Ascending aorta (tissue), 2 donors: ENCODE measurements around the gene RAB5B. TPM values are rescaled to one million over a fixed set of nuclear protein-coding genes. Genes with fewer than 3 reads are reported as not detected.

Experiments used
- DNase-seq, 2 donors: peaks; one replicate each; pipeline ENCODE4 v3.0.0-alpha.2; 2019; ENCODE audit warnings: low spot score in 2 of 2
- H3K27ac ChIP-seq, 2 donors: fragments of 200-600 bp; sonication (generic); one replicate each; pipeline ENCODE4 v1.5.1; 2016 to 2017; ENCODE audit warnings: mild to moderate bottlenecking in 1 of 2
- H3K27me3 ChIP-seq: fragments of 200-600 bp; sonication (generic); one replicate; pipeline ENCODE4 v1.5.1; 2017
- H3K36me3 ChIP-seq, 2 donors: fragments of 200-600 bp; sonication (generic); one replicate each; pipeline ENCODE4 v1.5.1; 2016
- H3K4me1 ChIP-seq, 2 donors: fragments of 200-600 bp; sonication (generic); one replicate each; pipeline ENCODE4 v1.5.1; 2016 to 2017; ENCODE audit warnings: mild to moderate bottlenecking in 1 of 2
- H3K4me3 ChIP-seq, 2 donors: fragments of 200-600 bp; sonication (generic); one replicate each; pipeline ENCODE4 v1.5.1; 2016 to 2017; ENCODE audit warnings: mild to moderate bottlenecking in 1 of 2
- H3K9me3 ChIP-seq, 2 donors: fragments of 200-600 bp; sonication (generic); one replicate each; pipeline ENCODE4 v1.5.1; 2016
- CTCF ChIP-seq, 3 experiments: fragments of 200-600 bp in 2 of 3; fragments of 450-650 bp in 1 of 3; sonication (generic) in 2 of 3; IDR thresholded peaks; one replicate each; pipeline ENCODE4 v1.5.1; 2016 to 2019; ENCODE audit warnings: antibody characterized with exemption in 3 of 3, mild to moderate bottlenecking in 1 of 3, moderate library complexity in 1 of 3
- intact Hi-C: fragments of 100-400 bp; cut with DNase I; formaldehyde crosslinking; loops from one replicate; pipeline ENCODE4 v1.15.1; 2023
- total RNA-seq: library from RNA; depleted of rRNA; stranded (reverse); fragments of >200 nt; gene quantifications from one replicate; pipeline ENCODE4 v1.1.0, GENCODE V29; 2016

RAB5B gene, protein sequence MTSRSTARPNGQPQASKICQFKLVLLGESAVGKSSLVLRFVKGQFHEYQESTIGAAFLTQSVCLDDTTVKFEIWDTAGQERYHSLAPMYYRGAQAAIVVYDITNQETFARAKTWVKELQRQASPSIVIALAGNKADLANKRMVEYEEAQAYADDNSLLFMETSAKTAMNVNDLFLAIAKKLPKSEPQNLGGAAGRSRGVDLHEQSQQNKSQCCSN
- 48.0 TPM for total RNA-seq

GRCh38 chr12:55973599-55974307 is at the start of gene RAB5B:
Gene RAB5B, plus strand, starts transcription at chr12:55974078. Its CDS starts 12,883 bp downstream, at chr12:55986961.
- Histone ChIP-seq H3K27me3 (no peaks in the 10 kb centered on the region), H3K36me3 (no peaks in the 10 kb centered on the region), H3K27ac (peak within 1 kb of the TSS; percentile 89 to 95), H3K9me3 (no peaks in the 10 kb centered on the region), H3K4me1 (peaks cover 3 to 18% of the 10 kb centered on the region in 2 donors), H3K4me3 (peak within 1 kb of the TSS; percentile 87)
- no peak for TF ChIP-seq CTCF (IDR thresholded peaks at IDR 0.05)
- DNase-seq = peak; percentile 100
- intact Hi-C loops = loop anchor here (1.0 to 2.0 kb wide), 2 partner anchors 41 to 69 kb away; no protein-coding TSS in a partner anchor

DNA sequence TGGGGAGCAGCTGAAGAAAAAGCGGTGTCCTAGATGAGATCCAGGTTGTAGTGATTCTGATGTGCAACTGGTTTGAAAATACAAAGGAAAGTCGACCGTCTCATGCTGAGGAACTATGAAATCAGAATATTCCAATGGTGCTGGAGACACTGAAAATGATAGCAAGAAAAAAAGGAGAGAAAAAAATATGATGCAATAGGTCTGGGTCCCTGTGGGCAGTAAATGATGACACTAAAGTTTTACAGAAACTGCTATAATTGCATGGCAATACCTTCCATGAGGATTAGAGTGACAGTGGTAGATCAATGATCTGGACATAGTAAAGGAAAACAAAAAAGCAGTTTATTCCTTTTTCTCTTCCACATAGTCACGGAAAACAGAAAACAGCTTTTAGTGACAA is 48.5 kb upstream of the RAB5B start:
- TF ChIP-seq CTCF (IDR thresholded peaks at IDR 0.05) = no peak
- intact Hi-C loops = loop anchor here (5.0 kb wide), 1 partner anchor 183 kb away; the partner anchor contains the start of gene GDF11
- Histone ChIP-seq H3K27me3 (no peaks in the 10 kb centered on the region), H3K27ac (peak overlapping the region in 1 of 2 donors; percentile 14), H3K4me1 (peaks cover 0 to 12% of the 10 kb centered on the region in 2 donors), H3K4me3 (no peak overlapping the region), H3K9me3 (no peaks in the 10 kb centered on the region), H3K36me3 (peaks cover 0 to 5% of the 10 kb centered on the region in 2 donors)
- no peak for DNase-seq

DNA sequence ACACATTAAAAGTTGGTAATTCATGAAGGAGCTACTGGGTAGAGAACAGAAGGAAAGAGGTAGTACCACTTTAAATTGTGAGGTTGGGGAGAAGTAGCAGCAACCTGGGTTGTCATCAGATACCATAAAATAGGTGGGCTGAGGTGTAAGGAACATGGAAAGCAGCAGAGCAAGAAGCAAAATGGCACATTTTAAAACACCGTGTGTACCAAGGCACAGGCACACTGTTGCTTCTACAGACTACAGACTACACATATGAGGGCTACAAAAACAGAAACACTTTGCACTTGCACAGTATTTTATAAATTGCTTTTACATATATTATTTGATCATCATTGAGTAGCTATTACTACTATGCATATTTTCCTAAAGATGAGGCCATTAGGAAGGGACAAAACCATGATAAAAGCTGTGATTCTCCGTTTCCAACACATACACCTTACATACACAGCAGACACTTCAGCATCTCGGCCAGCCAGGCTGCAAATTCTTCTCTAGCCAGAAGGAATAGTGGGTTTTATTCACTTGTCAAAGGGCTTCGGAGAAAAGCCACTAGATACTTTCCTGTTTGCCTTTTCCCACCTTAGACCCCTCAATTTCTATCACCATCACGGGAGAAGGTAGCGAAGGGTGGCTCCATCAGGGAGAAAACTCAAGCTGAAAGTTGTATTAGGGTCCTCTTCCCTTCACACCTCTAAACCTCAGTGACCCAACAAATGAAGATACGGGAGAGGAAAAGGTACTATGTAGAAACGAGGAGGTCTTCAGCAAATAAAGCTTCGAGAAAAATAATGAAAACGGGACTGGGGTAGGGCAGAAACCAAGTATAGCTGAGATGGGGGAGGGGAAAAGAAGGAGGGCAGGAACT is 47.8 kb upstream of the RAB5B start:
- H3K36me3 ChIP-seq = peaks cover 0 to 5% of the 10 kb centered on the region in 2 donors
- H3K4me1 ChIP-seq = peaks cover 3 to 15% of the 10 kb centered on the region in 2 donors
- DNase-seq = no peak
- no peaks in the 10 kb centered on the region for H3K9me3 ChIP-seq
- TF ChIP-seq CTCF (IDR thresholded peaks at IDR 0.05) = no peak
- intact Hi-C loops = loop anchor here (1.0 to 5.0 kb wide), 2 partner anchors 14 to 184 kb away; partner anchors contain the start of gene GDF11
- H3K27me3 ChIP-seq = no peaks in the 10 kb centered on the region
- peak overlapping the region; percentile 97 to 99 for H3K27ac ChIP-seq
- peak overlapping the region; percentile 88 to 98 for H3K4me3 ChIP-seq

DNA sequence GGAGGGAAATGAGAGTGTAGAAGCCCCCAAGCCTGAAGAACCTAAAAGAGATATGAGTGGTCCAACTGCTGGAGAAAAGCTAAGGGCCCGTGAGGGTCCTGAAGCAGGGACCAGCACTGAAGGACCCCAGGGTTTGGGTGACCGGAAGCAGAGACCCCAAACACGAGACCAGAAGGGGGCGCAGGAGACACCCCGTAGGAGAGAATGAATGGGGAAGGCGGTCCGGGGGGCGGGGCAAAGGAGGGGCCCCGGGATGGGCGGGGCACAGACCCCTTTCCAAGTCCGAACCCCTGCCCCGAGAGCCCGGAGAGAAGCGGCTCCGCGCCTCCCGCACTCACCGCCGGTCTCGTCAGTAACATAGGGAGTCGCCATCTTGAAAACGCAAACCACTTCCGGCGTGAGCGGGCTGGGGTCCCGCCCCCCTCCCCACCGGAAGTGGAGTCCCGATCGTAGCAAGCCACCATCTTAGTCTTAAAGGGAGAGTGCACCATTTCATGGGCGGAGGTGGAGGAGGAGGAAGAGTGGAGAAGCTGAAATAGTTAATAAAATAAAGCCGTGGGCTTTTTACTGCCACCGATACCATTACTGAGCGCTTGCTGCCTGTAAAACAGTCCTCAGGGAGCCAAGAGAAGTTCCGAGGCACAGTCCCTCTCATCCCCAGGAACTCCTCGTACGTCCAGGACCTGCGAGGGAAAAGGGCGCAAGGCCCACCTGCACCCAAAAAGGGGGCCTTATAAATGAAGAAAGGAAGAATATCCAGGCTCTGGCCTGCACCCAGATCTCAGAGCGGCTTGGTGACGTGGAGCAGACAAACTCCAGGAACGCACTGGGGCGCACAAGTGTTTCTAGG is 46.9 kb upstream of the RAB5B start:
- intact Hi-C loops = loop anchor here (1.0 to 5.0 kb wide), 5 partner anchors 13 to 185 kb away; partner anchors contain the start of genes DNAJC14, GDF11 and ORMDL2
- Histone ChIP-seq H3K36me3 (peaks cover 0 to 5% of the 10 kb centered on the region in 2 donors), H3K9me3 (no peaks in the 10 kb centered on the region), H3K27me3 (no peaks in the 10 kb centered on the region), H3K4me3 (peak overlapping the region; percentile 88 to 98), H3K27ac (peak overlapping the region; percentile 97 to 99), H3K4me1 (peaks cover 5 to 15% of the 10 kb centered on the region in 2 donors)
- TF ChIP-seq CTCF (IDR thresholded peaks at IDR 0.05) = peak; percentile 70 to 90 (median 80)
- DNase-seq = peak; percentile 78 to 96
